ENCODE results near the gene CNTRL. TPM values are rescaled to one million over a fixed set of nuclear protein-coding genes. Genes with fewer than 3 reads are reported as not detected.
"Not testable (repeated sequence)": the region's sequence is repeated elsewhere in the genome, so short reads cannot be mapped to it uniquely, and the experiment has no call there.

CNTRL gene, protein sequence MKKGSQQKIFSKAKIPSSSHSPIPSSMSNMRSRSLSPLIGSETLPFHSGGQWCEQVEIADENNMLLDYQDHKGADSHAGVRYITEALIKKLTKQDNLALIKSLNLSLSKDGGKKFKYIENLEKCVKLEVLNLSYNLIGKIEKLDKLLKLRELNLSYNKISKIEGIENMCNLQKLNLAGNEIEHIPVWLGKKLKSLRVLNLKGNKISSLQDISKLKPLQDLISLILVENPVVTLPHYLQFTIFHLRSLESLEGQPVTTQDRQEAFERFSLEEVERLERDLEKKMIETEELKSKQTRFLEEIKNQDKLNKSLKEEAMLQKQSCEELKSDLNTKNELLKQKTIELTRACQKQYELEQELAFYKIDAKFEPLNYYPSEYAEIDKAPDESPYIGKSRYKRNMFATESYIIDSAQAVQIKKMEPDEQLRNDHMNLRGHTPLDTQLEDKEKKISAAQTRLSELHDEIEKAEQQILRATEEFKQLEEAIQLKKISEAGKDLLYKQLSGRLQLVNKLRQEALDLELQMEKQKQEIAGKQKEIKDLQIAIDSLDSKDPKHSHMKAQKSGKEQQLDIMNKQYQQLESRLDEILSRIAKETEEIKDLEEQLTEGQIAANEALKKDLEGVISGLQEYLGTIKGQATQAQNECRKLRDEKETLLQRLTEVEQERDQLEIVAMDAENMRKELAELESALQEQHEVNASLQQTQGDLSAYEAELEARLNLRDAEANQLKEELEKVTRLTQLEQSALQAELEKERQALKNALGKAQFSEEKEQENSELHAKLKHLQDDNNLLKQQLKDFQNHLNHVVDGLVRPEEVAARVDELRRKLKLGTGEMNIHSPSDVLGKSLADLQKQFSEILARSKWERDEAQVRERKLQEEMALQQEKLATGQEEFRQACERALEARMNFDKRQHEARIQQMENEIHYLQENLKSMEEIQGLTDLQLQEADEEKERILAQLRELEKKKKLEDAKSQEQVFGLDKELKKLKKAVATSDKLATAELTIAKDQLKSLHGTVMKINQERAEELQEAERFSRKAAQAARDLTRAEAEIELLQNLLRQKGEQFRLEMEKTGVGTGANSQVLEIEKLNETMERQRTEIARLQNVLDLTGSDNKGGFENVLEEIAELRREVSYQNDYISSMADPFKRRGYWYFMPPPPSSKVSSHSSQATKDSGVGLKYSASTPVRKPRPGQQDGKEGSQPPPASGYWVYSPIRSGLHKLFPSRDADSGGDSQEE (N-terminal part only)
- 14.2 TPM for total RNA-seq

DNA sequence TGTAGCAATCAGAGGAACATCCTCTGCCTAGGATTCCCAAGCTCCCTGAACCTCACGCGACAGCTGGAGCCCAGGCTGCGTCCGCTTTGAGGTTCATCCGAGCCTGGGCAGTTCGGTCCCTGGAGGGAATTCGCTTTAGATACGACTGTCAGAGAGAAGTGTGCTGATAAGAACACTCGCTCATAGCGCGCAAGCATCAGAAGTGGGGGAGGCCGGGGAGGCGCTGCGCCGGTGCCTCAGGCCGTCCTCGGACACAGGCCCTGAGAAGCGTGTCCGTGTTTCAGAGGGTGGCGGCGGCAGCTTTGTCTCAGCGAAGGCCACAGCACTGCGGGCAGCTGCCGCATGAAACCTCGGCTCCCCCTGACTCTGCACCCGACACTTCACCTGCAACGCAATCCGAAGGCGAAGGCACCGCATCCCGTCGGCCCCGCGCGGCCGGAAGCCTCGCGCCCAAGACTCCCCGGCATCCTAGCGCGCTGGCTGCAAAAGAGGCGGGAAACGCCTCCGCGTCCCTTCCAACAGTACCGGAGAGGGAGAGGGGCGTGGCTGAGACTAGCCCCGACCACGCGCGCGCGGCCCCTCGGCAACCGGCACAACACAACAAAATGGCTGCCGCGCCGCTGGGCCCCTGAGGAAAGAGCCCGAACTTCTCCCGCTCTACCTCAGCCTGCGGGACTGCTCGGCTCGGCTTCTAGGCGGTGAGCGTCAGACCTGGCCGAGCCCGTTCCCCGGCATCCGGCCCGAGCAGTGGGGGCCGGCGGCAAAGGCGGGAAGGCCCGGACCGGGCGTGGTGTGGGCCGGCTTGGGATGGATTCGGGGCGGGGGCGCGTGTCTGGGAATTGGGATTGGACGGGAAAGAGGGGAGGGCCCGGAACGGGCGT is at the start of gene CNTRL:
Gene CNTRL, plus strand, starts transcription at position 586 of the 881 bp plus-strand sequence. CDS start 13,372 bp downstream, outside the sequence.
- peak; percentile 86 for DNase-seq

- DNase-seq: no peak
Observed at GRCh38 chr9:121026260-121026691, 48.5 kb upstream of the CNTRL start.

DNA sequence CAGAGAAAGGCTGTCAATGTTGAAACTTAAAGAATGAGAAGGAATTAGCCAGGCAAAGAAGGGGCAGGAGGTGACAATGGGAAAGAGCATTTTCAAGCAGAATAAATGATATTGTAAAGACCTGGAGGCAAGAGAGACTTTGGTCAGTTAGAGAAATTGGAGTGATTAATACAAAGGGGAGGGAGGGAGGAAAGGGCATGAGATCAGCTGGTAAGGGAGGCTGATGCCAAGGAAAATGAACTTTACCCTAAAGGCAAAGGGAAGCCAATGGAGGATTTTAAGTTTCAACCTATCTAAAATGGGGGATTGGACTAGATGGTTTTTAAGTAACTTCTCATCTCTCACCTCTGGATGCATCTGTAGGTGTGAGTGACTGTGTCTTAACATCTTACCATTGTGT is 48.0 kb upstream of the CNTRL start:
- DNase-seq: no peak

DNA sequence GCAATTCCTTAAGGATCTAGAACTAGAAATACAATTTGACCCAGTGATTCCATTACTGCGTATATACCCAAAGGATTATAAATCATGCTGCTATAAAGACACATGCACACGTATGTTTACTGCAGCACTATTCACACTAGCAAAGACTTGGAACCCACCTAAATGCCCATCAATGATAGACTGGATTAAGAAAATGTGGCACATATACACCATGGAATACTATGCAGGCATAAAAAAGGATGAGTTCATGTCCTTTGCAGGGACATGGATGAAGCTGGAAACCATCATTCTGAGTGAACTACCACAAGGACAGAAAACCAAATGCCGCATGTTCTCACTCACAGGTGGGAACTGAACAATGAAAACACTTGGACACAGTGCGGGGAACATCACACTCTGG is 46.5 kb upstream of the CNTRL start:
- not testable (repeated sequence) for DNase-seq

GRCh38 chr9:121029469-121029868 is 45.3 kb upstream of the CNTRL start:
- no peak for DNase-seq

DNA sequence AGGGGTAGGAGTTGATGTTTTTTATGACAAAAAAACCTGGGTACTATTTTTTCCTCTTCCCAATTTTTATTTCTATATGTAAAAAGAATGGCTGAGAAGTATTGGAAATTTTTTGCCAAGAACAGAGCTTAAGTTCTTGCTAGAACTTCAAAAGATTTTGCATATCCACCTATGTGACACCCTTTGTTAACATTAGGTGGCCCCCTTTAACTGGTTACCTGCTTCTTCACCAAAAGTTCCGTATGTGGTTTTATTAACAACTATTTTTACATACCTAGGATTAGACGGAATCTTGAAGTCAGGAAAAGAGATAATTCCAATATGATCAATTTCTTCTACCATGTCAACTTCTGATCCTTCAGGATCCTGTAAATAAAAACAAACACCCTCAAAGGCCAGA is 40.2 kb upstream of the CNTRL start:
- no peak for DNase-seq

GRCh38 chr9:121035717-121036116 is 39.0 kb upstream of the CNTRL start:
- DNase-seq: not testable (repeated sequence)

DNA sequence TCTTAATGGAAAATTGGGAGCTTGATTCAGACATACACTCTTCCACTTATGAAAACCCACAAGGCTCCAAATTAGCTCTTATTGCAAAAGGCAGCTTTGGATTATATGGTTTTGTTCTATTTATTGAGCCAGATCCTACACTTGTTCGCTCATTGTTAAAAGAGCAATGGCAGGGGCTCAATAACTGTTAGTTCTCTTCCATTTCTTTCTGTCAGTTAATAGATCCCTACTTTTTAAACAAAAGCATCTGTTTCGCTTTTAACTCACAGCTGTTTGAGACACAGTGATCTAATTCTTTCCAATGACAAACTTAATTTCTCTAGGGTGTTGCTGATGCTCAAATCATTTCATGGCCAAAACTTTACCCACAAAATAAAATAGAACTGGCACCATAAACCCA is 36.4 kb upstream of the CNTRL start:
- DNase-seq: no peak

GRCh38 chr9:121038804-121039203 is 36.0 kb upstream of the CNTRL start:
- DNase-seq: no peak

DNA sequence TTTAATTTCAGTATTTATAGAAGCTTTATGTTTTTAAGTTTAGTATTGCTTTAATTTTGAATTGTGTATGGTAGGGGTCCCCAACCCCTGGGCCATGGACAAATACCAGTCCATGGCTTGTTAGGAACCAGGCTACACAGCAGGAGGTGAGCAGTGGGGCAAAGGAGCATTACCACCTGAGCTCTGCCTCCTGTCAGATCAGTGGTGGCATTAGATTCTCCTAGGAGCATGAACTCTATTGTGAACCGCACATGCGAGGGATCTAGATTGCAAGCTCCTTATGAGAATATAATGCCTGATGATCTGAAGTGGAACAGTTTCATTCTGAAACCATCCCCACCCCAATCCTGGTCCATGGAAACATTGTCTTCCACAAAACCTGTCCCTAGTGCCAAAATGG is 26.6 kb upstream of the CNTRL start:
- DNase-seq: no peak

- no peak for DNase-seq
Observed at GRCh38 chr9:121048618-121049017, 26.1 kb upstream of the CNTRL start.

DNA sequence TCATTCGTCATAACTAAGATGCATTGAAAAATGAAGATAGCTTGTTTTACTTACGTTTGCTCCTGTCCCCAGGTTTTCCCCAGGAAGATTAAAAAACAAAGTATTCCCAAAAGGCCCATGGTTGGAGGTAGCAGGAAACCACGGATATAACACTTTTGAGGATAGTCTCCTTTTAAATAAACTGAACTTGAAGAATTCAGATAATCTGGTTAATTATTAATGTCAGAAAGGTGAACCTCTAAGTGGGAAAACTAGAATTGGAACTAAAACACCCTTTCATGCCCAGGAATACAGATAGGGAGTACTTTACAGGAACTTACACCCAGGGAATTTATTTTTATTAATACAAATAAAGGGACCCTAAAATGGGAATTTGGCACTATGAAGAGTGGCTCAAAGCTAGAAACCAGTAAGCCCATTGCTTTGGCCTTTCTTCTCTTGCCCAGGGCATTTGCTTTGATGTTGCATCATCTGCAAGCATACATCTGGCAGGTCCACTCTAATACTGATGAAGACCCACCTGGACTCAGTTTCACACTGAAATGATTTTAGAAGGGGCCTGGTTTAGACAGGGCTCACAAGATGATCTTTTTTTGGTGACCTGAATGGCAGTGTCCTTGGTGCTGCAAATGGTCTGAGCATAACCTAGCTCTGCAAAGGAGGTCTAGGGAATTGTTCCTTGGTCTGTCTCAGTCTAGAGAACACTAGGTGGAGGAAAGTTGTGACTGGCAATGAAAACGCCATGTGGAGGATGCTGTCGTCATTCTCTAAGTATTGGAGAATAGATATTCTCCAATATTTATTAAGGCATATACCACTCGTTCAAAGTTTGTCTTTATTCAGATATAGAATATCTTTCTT is 24.4 kb upstream of the CNTRL start, which contains the start of gene C5:
Gene C5, minus strand, starts transcription at position 148 of the 861 bp plus-strand sequence. Its CDS starts 29 bp downstream, at position 119.
- DNase-seq: no peak

GRCh38 chr9:121053544-121053943 is 21.2 kb upstream of the CNTRL start:
- no peak for DNase-seq

- DNase-seq: no peak
Observed at GRCh38 chr9:121055642-121056143, 19.1 kb upstream of the CNTRL start.

- DNase-seq: no peak
Observed at GRCh38 chr9:121057821-121058220, 16.9 kb upstream of the CNTRL start.

DNA sequence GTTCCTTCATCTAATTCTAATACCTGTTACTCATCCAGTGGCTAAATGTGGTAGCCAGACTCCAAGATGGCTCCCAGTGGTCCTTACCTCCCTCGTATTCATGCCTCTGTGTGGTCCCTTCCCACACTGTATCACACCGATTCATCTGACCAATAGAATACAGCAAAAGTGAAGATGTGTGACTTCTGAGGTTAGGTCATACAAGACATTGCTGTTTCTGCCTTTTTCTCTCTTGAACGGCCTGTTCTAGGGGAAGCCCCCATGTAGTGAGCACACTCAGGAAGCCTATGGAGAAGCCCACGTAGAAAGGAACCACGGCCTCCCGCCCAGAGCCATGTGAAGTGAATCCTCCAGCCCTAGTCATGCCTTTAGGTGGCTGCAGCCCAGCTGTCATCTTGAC is 15.2 kb upstream of the CNTRL start:
- DNase-seq: no peak

- DNase-seq: no peak
Observed at GRCh38 chr9:121059998-121060636, 14.6 kb upstream of the CNTRL start.

DNA sequence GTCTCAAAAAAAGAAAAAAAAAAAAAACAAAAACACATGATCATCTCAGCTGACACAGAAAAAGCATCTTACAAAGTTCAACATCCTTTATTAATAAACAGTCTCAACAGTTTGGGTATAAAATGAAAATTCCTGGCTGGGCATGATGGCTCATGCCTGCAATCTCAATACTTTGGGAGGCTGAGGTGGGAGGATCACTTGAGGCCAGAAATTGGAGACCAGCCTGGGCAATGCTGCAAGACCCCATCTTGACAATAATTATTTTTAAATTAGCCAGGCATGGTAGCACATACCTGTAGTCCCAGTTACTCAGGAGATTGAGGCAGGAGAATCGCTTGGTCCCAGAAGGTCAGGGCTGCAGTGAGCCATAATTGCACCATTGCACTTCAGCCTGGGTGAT is 7.9 kb upstream of the CNTRL start:
- DNase-seq: no peak

GRCh38 chr9:121067640-121068039 is 7.1 kb upstream of the CNTRL start:
- DNase-seq: no peak

GRCh38 chr9:121069396-121069795 is 5.4 kb upstream of the CNTRL start:
- DNase-seq: no peak
